ENCODE measurements around the gene PLXDC2. TPM values are rescaled to one million over a fixed set of nuclear protein-coding genes. Genes with fewer than 3 reads are reported as not detected.

Gene PLXDC2
- polyA plus RNA-seq, 1 of the 3 experiments (the other 2 are of a cell fraction): 2.5 TPM

- POLR2A ChIA-PET: no interaction called here
- Histone ChIP-seq H3K79me2 (ENCODE audit: insufficient read depth) (no peaks in the 10 kb centered on the region), H3K4me3 (ENCODE audit: low read depth in 2 of 2, low read length in 1 of 2) (no peak overlapping the region), H3K4me1 (ENCODE audit: control insufficient read depth in 1 of 2, insufficient read depth in 2 of 2, low read depth in 1 of 2, low read length in 1 of 2) (no peaks in the 10 kb centered on the region; a peak in 1 of 4 replicates), H3K9ac (no peak overlapping the region), H2AFZ (ENCODE audit: low read depth) (no peak overlapping the region), H3F3A (replicated peaks; ENCODE audit: insufficient read depth) (no peaks in the 10 kb centered on the region), H3K4me2 (no peak overlapping the region), H3K27ac (ENCODE audit: low read depth in 2 of 2, low read length in 1 of 2) (no peak overlapping the region), H4K20me1 (ENCODE audit: insufficient read depth) (no peaks in the 10 kb centered on the region), H3K9me2 (no peaks in the 10 kb centered on the region), H3K9me3 (no peaks in the 10 kb centered on the region), H3K27me3 (ENCODE audit: insufficient read depth) (no peaks in the 10 kb centered on the region), H3K36me3 (replicated peaks in 1 of 2; ENCODE audit: control insufficient read depth in 1 of 2, insufficient read depth in 2 of 2, low read length in 1 of 2) (no peaks in the 10 kb centered on the region)
- no peak for DNase-seq
- CTCF ChIA-PET: no interaction called here
- 62% methylated on average over 2 of the region's 2 CpGs for WGBS (ENCODE audit: low lambda C conversion rate)
- TF ChIP-seq EP300 (IDR thresholded peaks at IDR 0.05; ENCODE audit: borderline replicate concordance in 1 of 2, low read depth in 1 of 2, low read length in 1 of 2): no peak
- TF ChIP-seq, protein P1, sequence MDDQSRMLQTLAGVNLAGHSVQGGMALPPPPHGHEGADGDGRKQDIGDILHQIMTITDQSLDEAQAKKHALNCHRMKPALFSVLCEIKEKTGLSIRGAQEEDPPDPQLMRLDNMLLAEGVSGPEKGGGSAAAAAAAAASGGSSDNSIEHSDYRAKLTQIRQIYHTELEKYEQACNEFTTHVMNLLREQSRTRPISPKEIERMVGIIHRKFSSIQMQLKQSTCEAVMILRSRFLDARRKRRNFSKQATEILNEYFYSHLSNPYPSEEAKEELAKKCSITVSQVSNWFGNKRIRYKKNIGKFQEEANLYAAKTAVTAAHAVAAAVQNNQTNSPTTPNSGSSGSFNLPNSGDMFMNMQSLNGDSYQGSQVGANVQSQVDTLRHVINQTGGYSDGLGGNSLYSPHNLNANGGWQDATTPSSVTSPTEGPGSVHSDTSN (IDR thresholded peaks at IDR 0.05): no peak
- TF ChIP-seq FOXM1 (IDR thresholded peaks at IDR 0.05; ENCODE audit: low read depth): no peak
- no peak for TF ChIP-seq NFIC (IDR thresholded peaks at IDR 0.05; ENCODE audit: borderline replicate concordance)
- no peak for TF ChIP-seq MAX (IDR thresholded peaks at IDR 0.05; ENCODE audit: low read depth)
- no peak for TF ChIP-seq USF2 (IDR thresholded peaks at IDR 0.05; ENCODE audit: borderline replicate concordance, low read depth, low read length)
- no peak for TF ChIP-seq YY1 (IDR thresholded peaks at IDR 0.05; ENCODE audit: low read depth)
- TF ChIP-seq, protein P2, sequence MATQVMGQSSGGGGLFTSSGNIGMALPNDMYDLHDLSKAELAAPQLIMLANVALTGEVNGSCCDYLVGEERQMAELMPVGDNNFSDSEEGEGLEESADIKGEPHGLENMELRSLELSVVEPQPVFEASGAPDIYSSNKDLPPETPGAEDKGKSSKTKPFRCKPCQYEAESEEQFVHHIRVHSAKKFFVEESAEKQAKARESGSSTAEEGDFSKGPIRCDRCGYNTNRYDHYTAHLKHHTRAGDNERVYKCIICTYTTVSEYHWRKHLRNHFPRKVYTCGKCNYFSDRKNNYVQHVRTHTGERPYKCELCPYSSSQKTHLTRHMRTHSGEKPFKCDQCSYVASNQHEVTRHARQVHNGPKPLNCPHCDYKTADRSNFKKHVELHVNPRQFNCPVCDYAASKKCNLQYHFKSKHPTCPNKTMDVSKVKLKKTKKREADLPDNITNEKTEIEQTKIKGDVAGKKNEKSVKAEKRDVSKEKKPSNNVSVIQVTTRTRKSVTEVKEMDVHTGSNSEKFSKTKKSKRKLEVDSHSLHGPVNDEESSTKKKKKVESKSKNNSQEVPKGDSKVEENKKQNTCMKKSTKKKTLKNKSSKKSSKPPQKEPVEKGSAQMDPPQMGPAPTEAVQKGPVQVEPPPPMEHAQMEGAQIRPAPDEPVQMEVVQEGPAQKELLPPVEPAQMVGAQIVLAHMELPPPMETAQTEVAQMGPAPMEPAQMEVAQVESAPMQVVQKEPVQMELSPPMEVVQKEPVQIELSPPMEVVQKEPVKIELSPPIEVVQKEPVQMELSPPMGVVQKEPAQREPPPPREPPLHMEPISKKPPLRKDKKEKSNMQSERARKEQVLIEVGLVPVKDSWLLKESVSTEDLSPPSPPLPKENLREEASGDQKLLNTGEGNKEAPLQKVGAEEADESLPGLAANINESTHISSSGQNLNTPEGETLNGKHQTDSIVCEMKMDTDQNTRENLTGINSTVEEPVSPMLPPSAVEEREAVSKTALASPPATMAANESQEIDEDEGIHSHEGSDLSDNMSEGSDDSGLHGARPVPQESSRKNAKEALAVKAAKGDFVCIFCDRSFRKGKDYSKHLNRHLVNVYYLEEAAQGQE (IDR thresholded peaks at IDR 0.05; ENCODE audit: low read depth, low read length): no peak
- TF ChIP-seq TCF12 (IDR thresholded peaks at IDR 0.05): no peak
- TF ChIP-seq, protein P3, sequence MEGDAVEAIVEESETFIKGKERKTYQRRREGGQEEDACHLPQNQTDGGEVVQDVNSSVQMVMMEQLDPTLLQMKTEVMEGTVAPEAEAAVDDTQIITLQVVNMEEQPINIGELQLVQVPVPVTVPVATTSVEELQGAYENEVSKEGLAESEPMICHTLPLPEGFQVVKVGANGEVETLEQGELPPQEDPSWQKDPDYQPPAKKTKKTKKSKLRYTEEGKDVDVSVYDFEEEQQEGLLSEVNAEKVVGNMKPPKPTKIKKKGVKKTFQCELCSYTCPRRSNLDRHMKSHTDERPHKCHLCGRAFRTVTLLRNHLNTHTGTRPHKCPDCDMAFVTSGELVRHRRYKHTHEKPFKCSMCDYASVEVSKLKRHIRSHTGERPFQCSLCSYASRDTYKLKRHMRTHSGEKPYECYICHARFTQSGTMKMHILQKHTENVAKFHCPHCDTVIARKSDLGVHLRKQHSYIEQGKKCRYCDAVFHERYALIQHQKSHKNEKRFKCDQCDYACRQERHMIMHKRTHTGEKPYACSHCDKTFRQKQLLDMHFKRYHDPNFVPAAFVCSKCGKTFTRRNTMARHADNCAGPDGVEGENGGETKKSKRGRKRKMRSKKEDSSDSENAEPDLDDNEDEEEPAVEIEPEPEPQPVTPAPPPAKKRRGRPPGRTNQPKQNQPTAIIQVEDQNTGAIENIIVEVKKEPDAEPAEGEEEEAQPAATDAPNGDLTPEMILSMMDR (IDR thresholded peaks at IDR 0.05): no peak
- no peak for TF ChIP-seq RFX5 (IDR thresholded peaks at IDR 0.05; ENCODE audit: low read length)
- no peak for TF ChIP-seq POLR2AphosphoS5 (IDR thresholded peaks at IDR 0.05; ENCODE audit: low read depth, low read length)
- TF ChIP-seq MXI1 (IDR thresholded peaks at IDR 0.05; ENCODE audit: low read depth, low read length): no peak
- TF ChIP-seq CHD2 (IDR thresholded peaks at IDR 0.05; ENCODE audit: low read length, partially characterized antibody): no peak
- no peak for TF ChIP-seq GABPA (IDR thresholded peaks at IDR 0.05; ENCODE audit: low read depth)
- no peak for TF ChIP-seq RXRA (IDR thresholded peaks at IDR 0.05; ENCODE audit: borderline replicate concordance, low read depth)
- TF ChIP-seq NRF1 (IDR thresholded peaks at IDR 0.05; ENCODE audit: low read depth, low read length): no peak
- no peak for TF ChIP-seq TEAD4 (IDR thresholded peaks at IDR 0.05; ENCODE audit: borderline replicate concordance, insufficient read depth)
- TF ChIP-seq TAF1 (IDR thresholded peaks at IDR 0.05; ENCODE audit: borderline replicate concordance, low read depth, low read length): no peak
These were observed 170.4 kb downstream of the PLXDC2 start for GRCh38 chr10:19986591-19986990.

Data from SK-N-SH (cell line).